ENCODE results near the gene HOXA4.
A peak's percentile ranks its signal among the peaks of the same experiment; 100 is the strongest.

Gene HOXA4

GRCh38 chr7:27121684-27122076 lies 8.9 kb downstream of the HOXA4 start:
- no peak overlapping the region for H3K27ac ChIP-seq
- TF ChIP-seq CTCF (conservative IDR thresholded peaks at IDR 0.05; ENCODE audit: low read depth) = no peak
- ChIA-PET POLR2A (ENCODE audit: low non-redundant PET) (no interaction called here), CTCF (no interaction called here)
- no peak for DNase-seq (ENCODE audit: low spot score)

- no peak overlapping the region for H3K27ac ChIP-seq
- DNase-seq (ENCODE audit: low spot score) = no peak
- ChIA-PET CTCF (interaction anchor here (0.6 kb wide), 1 partner anchor 270 kb away, joined by 3 read pairs; no protein-coding TSS in a partner anchor), POLR2A (ENCODE audit: low non-redundant PET) (no interaction called here)
- TF ChIP-seq CTCF (conservative IDR thresholded peaks at IDR 0.05; ENCODE audit: low read depth) = no peak
Observed at GRCh38 chr7:27119412-27119911, 11.1 kb downstream of the HOXA4 start.

GRCh38 chr7:27118580-27118979 lies 12.0 kb downstream of the HOXA4 start:
- no peak for TF ChIP-seq CTCF (conservative IDR thresholded peaks at IDR 0.05; ENCODE audit: low read depth)
- CTCF ChIA-PET = interaction anchor here (0.9 kb wide), 1 partner anchor 19 kb away, joined by 4 read pairs; no protein-coding TSS in a partner anchor
- DNase-seq (ENCODE audit: low spot score) = no peak
- H3K27ac ChIP-seq = no peak overlapping the region
- POLR2A ChIA-PET (ENCODE audit: low non-redundant PET) = no interaction called here

- TF ChIP-seq CTCF (conservative IDR thresholded peaks at IDR 0.05; ENCODE audit: low read depth) = no peak
- DNase-seq (ENCODE audit: low spot score) = no peak
- ChIA-PET CTCF (interaction anchor here (0.6 to 0.9 kb wide), 2 partner anchors 20 to 66 kb away, joined by 3 to 4 read pairs; no protein-coding TSS in a partner anchor), POLR2A (ENCODE audit: low non-redundant PET) (no interaction called here)
- H3K27ac ChIP-seq = no peak overlapping the region
Observed at GRCh38 chr7:27117887-27118491, 12.6 kb downstream of the HOXA4 start.

GRCh38 chr7:27116962-27117886 lies 13.3 kb downstream of the HOXA4 start:
- ChIA-PET POLR2A (ENCODE audit: low non-redundant PET) (no interaction called here), CTCF (interaction anchor here (0.5 to 0.9 kb wide), 4 partner anchors 19 to 1254 kb away, joined by 3 to 4 read pairs (median 4); no protein-coding TSS in a partner anchor)
- DNase-seq (ENCODE audit: low spot score) = no peak
- TF ChIP-seq CTCF (conservative IDR thresholded peaks at IDR 0.05; ENCODE audit: low read depth) = no peak
- H3K27ac ChIP-seq = peak overlapping the region; percentile 37; the same call in 1 of the 2 replicates
